ENCODE results near the gene ATP6V1E1.

The ATP6V1E1 gene

GRCh38 chr22:17633217-17633997 lies 4.9 kb upstream of the ATP6V1E1 start:
- Histone ChIP-seq H3K4me1 (ENCODE audit: control insufficient read depth, insufficient read depth, low read length) (peaks cover 3% of the 10 kb centered on the region; the same call in 1 of the 2 replicates), H3K9me3 (ENCODE audit: control insufficient read depth, insufficient read depth, low read depth, low read length) (no peaks in the 10 kb centered on the region), H3K4me3 (ENCODE audit: low read depth, low read length) (no peak overlapping the region), H3K36me3 (ENCODE audit: control insufficient read depth in 2 of 2, insufficient read depth in 1 of 2, low read length in 2 of 2) (no peaks in the 10 kb centered on the region), H3K27ac (ENCODE audit: extremely low read depth, low read depth, low read length) (no peak overlapping the region)
- ChIA-PET POLR2A (no interaction called here), CTCF (interaction anchor here (0.7 kb wide), 3 partner anchors 284 to 461 kb away, joined by 3 to 5 read pairs (median 4); no protein-coding TSS in a partner anchor)
- no peak for TF ChIP-seq ZNF18 (tag by site-specific recombination; IDR thresholded peaks at IDR 0.05)
- TF ChIP-seq TCF7L2 (IDR thresholded peaks at IDR 0.05; ENCODE audit: borderline replicate concordance, low read depth, low read length), result no peak
- TF ChIP-seq ZNF138 (tag by site-specific recombination; IDR thresholded peaks at IDR 0.05; ENCODE audit: borderline replicate concordance), result no peak
- TF ChIP-seq ZNF223 (tag by site-specific recombination; IDR thresholded peaks at IDR 0.05), result no peak
- TF ChIP-seq ZXDB (tag by site-specific recombination; IDR thresholded peaks at IDR 0.05), result no peak
- no peak for TF ChIP-seq PBX3 (CRISPR knock-in tag; IDR thresholded peaks at IDR 0.05)
- TF ChIP-seq ZBTB17 (tag by site-specific recombination; IDR thresholded peaks at IDR 0.05), result no peak
- peak; percentile 69; the same call in 1 of the 2 replicates for TF ChIP-seq ZNF335 (tag by site-specific recombination; conservative IDR thresholded peaks at IDR 0.05)

GRCh38 chr22:17631076-17631565 lies 2.6 kb upstream of the ATP6V1E1 start:
- Histone ChIP-seq H3K36me3 (ENCODE audit: control insufficient read depth in 2 of 2, insufficient read depth in 1 of 2, low read length in 2 of 2) (peaks cover 0 to 5% of the 10 kb centered on the region in 2 experiments; a peak in 1 of 3 replicates), H3K27ac (ENCODE audit: extremely low read depth, low read depth, low read length) (no peak overlapping the region), H3K4me3 (ENCODE audit: low read depth, low read length) (no peak overlapping the region), H3K4me1 (ENCODE audit: control insufficient read depth, insufficient read depth, low read length) (peaks cover 7% of the 10 kb centered on the region), H3K9me3 (ENCODE audit: control insufficient read depth, insufficient read depth, low read depth, low read length) (no peaks in the 10 kb centered on the region)
- ChIA-PET POLR2A (no interaction called here), CTCF (interaction anchor here (0.7 kb wide), 1 partner anchor 28 kb away, joined by 3 read pairs; no protein-coding TSS in a partner anchor)
- TF ChIP-seq ZNF311 (tag by site-specific recombination; IDR thresholded peaks at IDR 0.05; ENCODE audit: borderline replicate concordance) (no peak), OVOL3 (tag by site-specific recombination; IDR thresholded peaks at IDR 0.05) (no peak), ZNF76 (tag by site-specific recombination; IDR thresholded peaks at IDR 0.05; ENCODE audit: borderline replicate concordance, low read depth) (no peak), ZNF518A (tag by site-specific recombination; conservative IDR thresholded peaks at IDR 0.05; ENCODE audit: low read depth) (no peak), OSR2 (tag by site-specific recombination; IDR thresholded peaks at IDR 0.05) (no peak), ZBTB7A (tag by site-specific recombination; IDR thresholded peaks at IDR 0.05; ENCODE audit: low read depth) (no peak), ZNF239 (tag by site-specific recombination; IDR thresholded peaks at IDR 0.05) (no peak)
